Effector CD4-positive, alpha-beta T cell (primary cell): ENCODE data around the gene SNX25.
"Not testable (repeated sequence)": the region's sequence is repeated elsewhere in the genome, so short reads cannot be mapped to it uniquely, and the experiment has no call there.

Experiments used
- DNase-seq: peaks from one replicate; pipeline ENCODE4 v3.0.0-alpha.2; 2020

Gene SNX25

GRCh38 chr4:185205073-185205472 is 4.3 kb upstream of the SNX25 start:
- not testable (repeated sequence) for DNase-seq

- no peak for DNase-seq
Measured at GRCh38 chr4:185205697-185206342, 3.6 kb upstream of the SNX25 start.

- DNase-seq = no peak
Measured at GRCh38 chr4:185207466-185207865, 1.9 kb upstream of the SNX25 start.

GRCh38 chr4:185209852-185210101 is 379 bp downstream of the SNX25 start:
- DNase-seq = not testable (repeated sequence)

- peak; percentile 15 for DNase-seq
Measured at GRCh38 chr4:185210102-185210981, 944 bp downstream of the SNX25 start.

- DNase-seq = no peak
Measured at GRCh38 chr4:185211035-185211434, 1.6 kb downstream of the SNX25 start.

GRCh38 chr4:185211641-185212040 is 2.2 kb downstream of the SNX25 start:
- DNase-seq = no peak

- no peak for DNase-seq
Measured at GRCh38 chr4:185212581-185212980, 3.2 kb downstream of the SNX25 start.

GRCh38 chr4:185213877-185214276 is 4.5 kb downstream of the SNX25 start:
- no peak for DNase-seq

GRCh38 chr4:185215261-185215660 is 5.9 kb downstream of the SNX25 start:
- DNase-seq = no peak

- no peak for DNase-seq
Measured at GRCh38 chr4:185217408-185217975, 8.1 kb downstream of the SNX25 start.

GRCh38 chr4:185218312-185218711 is 8.9 kb downstream of the SNX25 start:
- DNase-seq = no peak

- no peak for DNase-seq
Measured at GRCh38 chr4:185219551-185220344, 10.3 kb downstream of the SNX25 start.

- no peak for DNase-seq
Measured at GRCh38 chr4:185221491-185221890, 12.1 kb downstream of the SNX25 start.

GRCh38 chr4:185221912-185222311 is 12.5 kb downstream of the SNX25 start:
- no peak for DNase-seq

- DNase-seq = no peak
Measured at GRCh38 chr4:185222598-185222997, 13.2 kb downstream of the SNX25 start.

GRCh38 chr4:185224597-185224996 is 15.2 kb downstream of the SNX25 start:
- no peak for DNase-seq

- DNase-seq = no peak
Measured at GRCh38 chr4:185225940-185226339, 16.5 kb downstream of the SNX25 start.

GRCh38 chr4:185227131-185227551 is 17.7 kb downstream of the SNX25 start:
- DNase-seq = no peak

- DNase-seq = no peak
Measured at GRCh38 chr4:185227713-185228278, 18.4 kb downstream of the SNX25 start.

GRCh38 chr4:185229021-185229818 is 19.8 kb downstream of the SNX25 start:
- no peak for DNase-seq

GRCh38 chr4:185232370-185232769 is 23.0 kb downstream of the SNX25 start:
- DNase-seq = no peak
